PC-3 (cell line): Measurements from ENCODE around the gene CST5.

Experiments used
- CTCF ChIP-seq: fragments of 300-600 bp; sonication (generic); conservative IDR thresholded peaks from 2 replicates; pipeline ENCODE4 v1.5.1; 2017; ENCODE audit warnings: antibody characterized with exemption, low read depth, mild to moderate bottlenecking, low read length
- EZH2 ChIP-seq: fragments of 300-600 bp; sonication (generic); IDR thresholded peaks from one replicate; pipeline ENCODE4 v1.6.1; 2017; ENCODE audit warnings: antibody characterized with exemption, mild to moderate bottlenecking, low read length; ENCODE audit not compliant: unreplicated experiment
- EZH2phosphoT487 ChIP-seq: fragments of 300-600 bp; sonication (generic); IDR thresholded peaks from 2 replicates; pipeline ENCODE4 v1.6.1; 2018; ENCODE audit warnings: mild to moderate bottlenecking, antibody characterized with exemption, low read length, borderline replicate concordance

DNA sequence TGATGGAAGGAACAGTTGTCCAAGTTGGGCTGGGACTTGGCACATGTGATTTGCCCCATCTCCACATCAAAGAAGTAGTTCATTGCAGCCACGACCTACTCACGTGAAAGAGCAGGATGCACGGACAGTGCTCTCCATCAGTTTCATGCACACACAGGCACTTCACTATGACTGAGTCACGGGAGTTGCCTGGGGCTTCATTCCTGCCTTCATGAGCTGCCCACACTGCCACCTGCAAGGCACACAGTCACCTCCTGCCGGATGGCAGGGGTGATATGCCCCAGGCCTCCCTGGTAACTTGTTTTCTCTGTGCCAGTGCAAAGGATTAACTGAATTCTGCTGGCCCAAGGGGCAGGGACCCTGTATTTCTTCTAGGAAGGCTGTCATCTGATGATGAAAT, 22.8 kb downstream of the CST5 start:
- TF ChIP-seq EZH2, result no peak
- TF ChIP-seq CTCF, result no peak
- no peak for TF ChIP-seq EZH2phosphoT487
